Activated T-cell treated with anti-CD3 and anti-CD28 coated beads for 48 hours (primary cell): Measurements from ENCODE around the gene MS4A18.
"Not testable (repeated sequence)": the region's sequence is repeated elsewhere in the genome, so short reads cannot be mapped to it uniquely, and the experiment has no call there.

Source experiments
- DNase-seq: peaks from one replicate; pipeline ENCODE4 v3.0.0-alpha.2; 2020; ENCODE audit warnings: low read depth

The MS4A18 gene

DNA sequence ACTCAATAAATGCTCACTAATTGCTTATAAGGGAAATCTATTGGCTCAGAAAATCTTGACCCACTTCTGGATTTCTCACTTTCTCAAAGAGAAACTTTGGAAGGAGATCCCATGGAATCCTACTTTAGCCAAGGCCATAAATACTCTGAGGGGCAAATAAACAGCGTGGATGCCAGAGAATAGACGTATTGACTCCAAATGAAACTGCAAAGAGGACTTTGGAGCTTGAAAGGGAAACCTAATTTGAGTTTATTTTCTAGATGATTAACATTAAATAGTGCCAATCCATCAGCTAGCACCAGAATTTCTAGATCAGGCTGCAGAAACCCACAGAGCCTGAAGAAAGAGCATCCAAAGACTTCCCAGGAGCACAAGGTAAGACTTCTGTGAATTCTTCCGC, at the start of gene MS4A18:
MS4A18 (plus strand) TSS at position 301 of the 400 bp plus-strand sequence.
- no peak for DNase-seq

DNA sequence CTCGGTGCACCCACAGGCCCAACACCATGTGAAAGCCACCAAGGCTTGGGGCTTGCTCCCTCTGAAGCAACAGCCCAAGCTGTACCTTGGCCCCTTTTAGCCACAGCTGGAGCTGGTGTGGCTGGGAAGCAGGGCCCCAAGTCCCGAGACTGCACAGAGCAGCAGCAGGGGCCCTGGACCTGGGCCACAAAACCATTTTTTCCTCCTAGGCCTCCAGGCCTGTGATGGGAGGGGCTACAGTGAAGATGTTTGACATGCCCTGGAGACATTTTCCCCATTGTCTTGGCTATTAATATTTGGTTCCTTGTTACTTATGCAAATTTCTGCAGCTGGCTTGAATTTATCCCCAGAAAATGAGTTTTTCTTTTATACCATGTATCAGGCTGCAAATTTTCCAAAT, 46.3 kb upstream of the MS4A18 start:
- DNase-seq = not testable (repeated sequence)

DNA sequence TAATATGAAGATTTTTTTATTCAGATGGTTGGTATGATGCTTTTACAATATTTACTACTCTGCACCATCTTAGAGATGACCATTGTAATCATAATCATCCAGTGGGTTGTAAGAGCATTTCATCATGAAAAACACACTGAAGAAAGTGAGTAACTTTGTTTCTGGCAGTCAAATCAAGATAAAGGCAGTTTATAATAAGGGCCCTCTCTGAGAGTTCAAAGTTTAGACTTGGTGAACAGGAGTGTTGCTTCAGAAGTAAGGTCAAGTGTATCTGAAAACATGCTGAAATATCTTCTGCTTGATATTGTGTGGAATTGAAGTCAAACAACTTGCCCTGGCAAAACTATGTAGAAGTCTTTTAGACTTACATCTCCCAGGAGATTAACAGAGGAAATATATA, 44.6 kb upstream of the MS4A18 start:
- DNase-seq = no peak

DNA sequence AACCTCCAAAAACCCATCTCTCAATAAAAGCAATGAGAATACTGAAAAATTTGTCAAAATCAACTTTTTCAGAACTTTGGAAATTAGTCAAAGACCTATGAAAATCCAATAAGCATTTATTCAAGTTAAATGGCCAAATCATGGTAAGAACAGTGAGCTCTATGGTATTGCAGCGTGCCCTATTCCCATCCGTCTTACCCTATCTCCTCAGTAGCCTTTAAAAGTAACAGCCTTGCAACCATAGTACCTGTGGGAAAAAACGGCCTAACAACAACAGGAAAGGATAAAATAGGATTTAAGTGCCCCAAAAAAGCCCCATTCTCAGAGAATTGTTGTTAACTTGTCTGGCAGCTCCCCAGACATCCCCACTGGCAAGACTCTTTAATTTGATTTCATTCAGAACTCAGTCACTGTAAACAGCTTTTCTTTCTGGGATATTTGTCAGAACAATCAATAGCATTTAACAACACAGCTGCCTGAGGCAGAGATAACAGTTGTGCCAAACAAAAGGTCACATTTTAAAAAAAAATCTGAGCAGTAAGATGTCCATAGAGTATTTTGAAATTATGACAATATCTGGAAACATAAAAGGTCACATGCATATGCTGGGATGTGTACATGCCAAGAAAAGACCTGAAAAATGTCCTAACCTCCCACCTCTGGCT, 43.9 kb upstream of the MS4A18 start:
- DNase-seq = no peak

DNA sequence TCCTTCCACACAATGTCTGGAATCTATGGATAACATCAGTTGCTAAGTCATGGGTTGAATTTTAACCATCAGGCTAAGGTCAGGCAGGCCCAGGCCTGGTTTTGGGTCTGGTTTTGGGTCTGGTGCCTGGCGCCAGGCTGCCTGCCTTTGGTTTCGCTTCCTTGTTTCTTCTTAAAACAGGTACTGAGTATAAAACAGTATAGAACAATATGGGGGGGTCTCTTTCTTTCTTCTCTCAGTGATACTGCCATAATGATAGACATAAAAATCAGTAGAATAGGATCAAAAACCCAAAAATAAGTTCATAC, 40.0 kb upstream of the MS4A18 start:
- DNase-seq = not testable (repeated sequence)

DNA sequence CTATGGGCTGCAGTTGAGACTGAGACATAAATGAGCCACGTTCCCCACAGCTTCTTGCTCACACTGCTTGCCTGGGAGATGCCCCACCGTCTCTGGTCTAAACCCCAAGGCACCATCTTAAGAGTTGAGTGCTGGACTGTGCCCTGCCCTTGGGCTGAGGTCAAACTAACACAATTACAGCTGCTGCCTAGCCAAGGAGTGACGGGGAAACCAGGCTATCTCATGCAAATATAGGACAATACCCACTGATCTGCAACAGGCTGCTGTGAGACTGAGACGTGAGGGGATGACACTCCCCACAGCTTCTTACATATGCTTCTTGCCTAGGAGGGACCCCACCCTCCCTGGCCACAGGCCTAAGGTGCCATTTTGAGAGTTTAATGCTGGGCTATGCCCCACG, 32.9 kb upstream of the MS4A18 start:
- DNase-seq = no peak

DNA sequence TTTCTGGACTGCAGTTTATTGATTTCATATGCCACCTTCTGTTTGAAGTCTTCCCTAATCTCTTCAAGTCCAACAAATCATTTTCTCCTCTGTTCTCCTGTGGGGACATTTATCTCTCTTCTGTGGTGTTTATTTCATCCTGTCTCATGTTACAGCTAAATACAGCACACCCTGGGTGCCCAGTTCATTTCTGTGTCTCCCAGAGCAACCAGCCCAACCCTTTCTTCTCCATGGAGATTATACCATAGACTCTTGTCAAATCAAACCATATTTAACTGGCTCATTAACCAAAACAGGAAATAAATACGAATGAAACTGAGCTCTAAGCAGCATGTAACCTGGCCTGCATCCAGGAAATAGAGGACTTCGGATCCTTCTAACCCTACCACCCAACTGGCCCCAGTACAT, 25.2 kb upstream of the MS4A18 start, which contains the start of gene MS4A8:
MS4A8 (plus strand) TSS at position 329 of the 408 bp plus-strand sequence. CDS start 1,249 bp downstream, outside the sequence.
- no peak for DNase-seq

DNA sequence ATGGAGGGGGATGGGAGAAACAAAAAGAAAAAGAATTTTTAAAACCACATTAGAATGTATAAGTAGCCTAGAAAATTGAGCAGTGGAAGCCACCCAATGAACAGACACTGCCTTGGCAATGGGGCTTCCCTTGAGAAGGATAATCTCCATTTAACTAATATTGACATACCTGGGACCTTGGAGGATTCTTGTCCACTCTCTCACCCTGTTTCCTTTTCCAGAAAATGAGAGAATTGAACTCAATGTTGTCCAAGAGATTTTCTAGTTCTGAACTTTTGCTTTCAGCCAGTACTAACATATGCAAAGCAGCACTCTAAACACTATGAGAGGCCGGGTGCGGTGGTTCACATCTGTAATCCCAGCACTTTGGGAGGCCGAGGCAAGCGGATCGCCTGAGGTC, 24.6 kb upstream of the MS4A18 start:
- no peak for DNase-seq

DNA sequence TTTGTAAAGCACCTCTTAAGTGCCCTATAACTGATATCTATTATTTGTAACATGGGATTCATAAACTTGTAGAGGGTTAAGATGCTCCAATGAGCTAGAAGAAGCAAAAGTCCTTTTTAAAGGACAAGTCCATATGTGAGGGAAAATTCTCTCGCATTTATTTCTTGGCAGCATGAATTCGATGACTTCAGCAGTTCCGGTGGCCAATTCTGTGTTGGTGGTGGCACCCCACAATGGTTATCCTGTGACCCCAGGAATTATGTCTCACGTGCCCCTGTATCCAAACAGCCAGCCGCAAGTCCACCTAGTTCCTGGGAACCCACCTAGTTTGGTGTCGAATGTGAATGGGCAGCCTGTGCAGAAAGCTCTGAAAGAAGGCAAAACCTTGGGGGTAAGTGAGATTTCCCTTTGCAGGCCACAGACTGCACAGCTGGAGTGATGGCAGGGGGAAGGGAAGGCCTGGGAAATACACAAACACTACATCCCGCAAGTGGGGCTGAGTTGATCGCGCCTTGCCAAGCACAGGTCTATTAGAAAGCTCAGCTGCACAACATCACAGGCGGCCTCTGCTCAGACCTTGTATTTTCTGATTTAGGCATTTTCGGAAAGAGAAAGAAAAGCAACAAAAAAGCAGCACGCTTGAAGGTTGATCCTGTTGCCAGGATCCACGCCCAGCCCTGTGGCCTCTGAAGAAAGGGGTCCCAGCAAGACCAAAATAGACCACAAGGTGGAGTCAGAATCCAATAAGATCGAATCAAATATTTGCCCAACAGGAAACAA, 23.6 kb upstream of the MS4A18 start:
- DNase-seq = no peak

DNA sequence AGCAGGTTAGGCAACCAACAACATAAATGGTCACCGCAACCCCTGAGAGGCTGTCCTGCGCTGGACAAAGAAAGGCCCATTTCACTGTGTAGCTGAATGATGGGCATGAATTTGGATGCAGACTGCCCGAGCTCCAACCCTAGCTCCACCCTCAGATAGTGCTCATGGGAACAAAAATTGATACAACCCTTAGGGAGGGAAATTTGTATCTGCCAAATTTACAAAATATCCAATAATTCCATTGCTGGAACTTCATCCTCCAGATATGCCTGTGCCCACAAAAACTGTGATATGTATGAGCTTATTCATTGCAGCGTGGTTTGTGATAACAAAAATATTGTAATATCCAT, 23.1 kb upstream of the MS4A18 start:
- no peak for DNase-seq

DNA sequence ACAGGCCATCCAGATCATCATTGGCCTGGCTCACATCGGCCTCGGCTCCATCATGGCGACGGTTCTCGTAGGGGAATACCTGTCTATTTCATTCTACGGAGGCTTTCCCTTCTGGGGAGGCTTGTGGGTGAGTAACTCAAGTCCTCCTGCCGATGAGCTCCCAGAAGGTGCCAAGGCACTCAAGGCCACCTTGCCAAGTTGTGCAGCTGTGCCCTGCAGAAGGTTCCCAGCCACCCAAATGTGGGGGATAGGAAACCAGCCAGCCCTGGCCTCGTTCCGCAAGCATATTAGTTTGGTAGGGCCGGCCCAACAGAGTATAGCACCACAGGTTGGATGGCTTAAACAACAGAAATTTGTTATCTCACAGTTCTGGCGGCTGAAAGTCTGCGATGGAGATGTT, 21.1 kb upstream of the MS4A18 start:
- no peak for DNase-seq

DNA sequence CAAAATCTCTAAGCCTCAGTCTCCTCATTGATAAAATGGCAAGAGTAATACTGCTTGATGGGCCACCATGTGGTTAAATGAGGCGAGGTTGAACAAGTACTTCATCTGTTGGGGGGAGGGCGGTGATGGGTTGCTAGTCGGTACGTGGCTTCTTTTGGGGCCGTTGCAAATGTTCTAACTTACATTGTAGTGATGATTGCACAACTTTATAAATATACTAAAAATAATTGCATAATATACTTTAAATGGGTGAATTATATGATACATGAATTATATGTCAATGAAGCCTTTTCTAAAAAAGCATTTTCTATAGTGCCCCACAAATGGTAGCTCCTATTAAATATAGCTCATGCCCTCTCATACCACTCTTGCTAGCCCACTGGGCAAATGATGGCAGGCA, 18.6 kb upstream of the MS4A18 start:
- no peak for DNase-seq

DNA sequence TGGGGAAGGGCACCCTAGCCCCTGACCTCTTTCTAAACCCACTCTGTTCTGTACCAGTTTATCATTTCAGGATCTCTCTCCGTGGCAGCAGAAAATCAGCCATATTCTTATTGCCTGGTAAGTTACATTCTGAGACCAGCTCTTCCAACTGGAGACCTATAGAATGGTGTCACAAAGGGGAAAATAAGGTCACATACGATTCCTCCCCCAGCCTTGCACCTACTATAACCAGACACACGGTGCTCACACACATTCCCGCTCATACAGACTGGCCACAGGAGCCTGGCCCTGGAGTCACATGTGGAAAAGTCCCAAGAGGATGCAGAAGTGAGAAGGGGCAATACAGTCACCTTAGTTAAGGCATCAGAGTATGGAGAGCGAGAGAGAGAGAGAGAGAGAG, 17.6 kb upstream of the MS4A18 start:
- DNase-seq = no peak

DNA sequence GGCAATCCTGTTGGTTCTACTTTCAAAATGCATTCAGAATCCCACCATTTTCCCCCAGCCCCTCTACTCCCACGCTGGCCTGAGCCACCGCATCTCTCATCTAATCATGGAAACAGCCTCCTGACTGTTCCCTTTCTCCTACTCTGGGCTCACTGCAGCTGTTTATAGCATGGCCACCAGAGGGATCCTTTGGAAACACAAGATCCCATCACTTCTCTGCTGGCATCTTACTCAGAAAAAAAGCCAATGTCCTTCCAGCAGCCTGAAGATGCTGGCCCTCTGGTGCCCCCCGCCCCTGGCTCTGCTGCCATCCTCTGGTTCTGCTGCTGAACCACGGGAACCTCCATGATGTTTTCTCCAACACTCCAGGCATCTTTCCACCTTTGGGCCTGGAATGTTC, 14.0 kb upstream of the MS4A18 start:
- no peak for DNase-seq

DNA sequence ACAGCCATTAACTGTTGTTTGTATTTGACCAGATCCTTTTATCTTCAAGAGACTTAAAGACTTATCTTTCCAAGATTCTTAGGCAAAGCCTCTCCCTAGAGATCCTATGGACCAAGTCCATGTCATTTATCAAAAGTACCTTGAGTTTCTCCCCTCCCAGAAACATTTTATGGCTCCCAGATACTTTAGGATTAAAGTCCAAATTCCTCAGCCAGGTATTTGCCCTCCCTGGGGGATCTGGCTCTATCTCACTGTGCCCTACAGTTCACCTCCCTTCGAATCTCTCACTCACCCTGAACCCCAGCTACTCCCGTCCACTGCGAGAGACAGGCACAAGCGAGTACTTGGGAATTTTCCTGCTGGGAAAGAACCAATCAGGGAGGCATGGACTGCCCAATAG, 13.2 kb upstream of the MS4A18 start:
- DNase-seq = no peak

DNA sequence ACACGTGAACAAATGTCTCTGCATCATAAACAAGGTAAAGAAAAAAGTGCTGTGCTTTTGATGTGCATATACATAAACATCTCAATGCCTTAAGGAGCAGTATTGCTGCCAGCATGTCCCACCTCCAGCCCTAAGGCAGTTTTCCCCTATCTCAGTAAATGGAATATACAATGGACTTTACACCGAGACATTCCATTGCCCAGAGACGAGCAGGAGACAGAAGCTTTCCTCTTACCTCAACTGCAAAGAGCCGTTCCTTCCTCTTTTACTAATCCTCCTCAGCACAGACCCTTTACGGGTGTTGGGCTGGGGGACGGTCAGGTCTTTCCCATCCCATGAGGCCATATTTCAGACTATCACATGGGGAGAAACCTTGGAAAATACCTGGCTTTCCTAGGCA, 11.1 kb upstream of the MS4A18 start:
- DNase-seq = not testable (repeated sequence)

DNA sequence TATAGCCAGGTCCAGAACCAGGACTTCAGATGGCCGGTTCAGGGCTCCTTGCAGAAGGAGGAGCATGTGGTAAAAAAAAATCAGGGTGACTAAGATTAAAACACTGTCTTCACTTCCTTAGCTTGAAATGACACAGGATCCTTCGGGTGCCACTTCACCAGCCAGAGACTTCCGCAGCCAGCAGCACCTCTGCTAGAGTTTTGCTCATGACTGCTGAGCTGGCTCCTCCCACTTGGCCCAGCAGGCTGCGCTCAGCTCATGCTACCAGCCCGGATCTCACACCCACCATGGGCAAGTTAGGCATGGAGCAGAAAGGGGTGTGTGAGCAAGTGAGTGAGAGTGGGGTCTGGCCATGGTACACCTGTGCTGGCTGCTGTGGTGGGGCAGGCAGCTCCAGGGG, 6.6 kb upstream of the MS4A18 start:
- DNase-seq = no peak

DNA sequence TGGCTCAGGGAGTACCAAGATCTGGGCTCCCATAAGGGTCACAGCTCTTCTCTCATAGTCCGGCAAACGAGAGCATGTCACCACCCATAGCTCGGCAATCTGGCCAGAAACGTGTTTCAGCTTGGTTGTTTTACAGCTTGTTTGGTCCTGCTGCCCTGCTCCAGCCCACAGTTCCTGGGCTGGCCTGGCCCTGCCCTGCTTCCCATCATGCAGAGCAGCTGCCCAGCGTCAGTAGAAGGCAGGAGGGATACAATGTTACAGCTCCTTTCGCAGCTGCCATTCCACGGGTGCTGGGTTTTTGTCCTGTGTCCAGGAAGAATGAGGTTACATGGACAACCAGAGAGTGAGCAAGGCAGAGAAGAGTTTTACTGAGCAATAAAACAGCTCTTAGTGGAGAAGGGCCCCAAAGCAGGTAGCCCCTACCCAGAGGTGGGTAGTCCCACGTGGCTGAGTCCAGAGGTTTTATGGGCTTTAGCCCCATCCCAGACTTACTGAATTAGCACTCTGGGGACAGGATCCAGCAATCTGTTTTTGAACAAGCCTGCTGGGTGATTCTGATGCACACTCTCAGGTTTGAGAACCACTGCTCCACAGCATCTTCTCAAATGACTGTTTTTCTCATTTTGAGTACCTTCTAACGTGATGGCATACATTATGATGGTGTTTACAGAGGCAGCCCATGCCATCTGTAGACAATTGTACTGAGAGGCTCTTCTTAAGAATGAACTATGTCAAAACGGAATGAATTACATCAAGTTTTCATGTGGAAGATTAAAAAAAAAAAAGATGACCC, 5.8 kb upstream of the MS4A18 start:
- no peak for DNase-seq

DNA sequence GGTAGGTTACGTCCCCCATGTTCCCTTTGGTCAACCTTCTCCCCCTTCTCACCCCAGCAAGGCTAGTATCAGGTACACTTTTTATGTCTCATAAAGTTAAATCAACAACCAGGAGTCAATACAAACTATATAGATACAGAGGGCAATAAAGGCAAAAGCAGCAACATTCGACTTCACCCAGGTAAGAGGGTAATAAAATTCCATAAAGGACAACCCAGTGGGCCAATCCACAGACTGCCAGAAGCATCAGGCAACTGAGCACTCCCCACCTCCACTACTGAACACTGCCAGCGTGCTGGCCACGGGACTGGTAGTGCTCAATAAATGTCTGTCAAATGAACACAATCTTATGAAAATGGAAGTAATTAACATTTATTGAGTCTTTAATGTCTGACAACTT, 5.1 kb upstream of the MS4A18 start:
- DNase-seq = no peak

DNA sequence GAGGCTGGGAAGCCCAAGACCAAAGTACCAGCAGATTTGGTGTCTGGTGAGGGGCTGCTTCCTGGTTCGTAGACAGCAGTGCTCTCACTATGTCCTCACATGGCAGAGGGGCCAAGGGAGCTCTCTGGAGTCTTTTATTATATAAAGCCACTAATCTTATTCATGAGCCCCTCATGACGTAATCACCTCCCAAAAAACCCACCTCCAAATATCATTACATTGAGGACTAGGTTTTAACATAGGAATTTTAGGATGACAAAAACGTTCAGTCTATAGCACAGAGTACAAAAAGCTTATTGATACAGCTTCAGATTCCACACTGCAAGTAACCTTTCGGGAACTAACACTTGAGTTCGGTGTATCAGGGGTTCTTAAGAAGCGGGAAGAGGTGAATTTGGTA, 4.1 kb upstream of the MS4A18 start:
- no peak for DNase-seq

DNA sequence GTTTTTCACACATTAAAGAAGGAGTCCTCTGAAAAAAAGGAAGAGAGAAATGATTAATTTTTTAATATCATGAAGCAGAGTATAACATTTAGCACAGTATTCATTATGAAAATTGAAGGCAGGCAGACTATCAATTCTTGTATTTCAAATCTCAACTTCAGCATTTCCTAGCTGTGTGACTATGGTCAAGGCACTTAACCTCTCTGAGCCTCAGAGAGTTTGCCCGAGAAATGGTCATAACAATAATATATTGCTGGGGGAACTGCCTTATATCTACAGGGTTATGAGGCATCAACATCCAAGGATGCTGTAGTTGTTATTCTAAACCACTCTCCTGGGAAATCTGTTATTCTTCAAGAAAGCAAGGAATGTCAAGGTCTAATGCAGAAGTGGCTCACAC, 1.1 kb downstream of the MS4A18 start:
- no peak for DNase-seq

DNA sequence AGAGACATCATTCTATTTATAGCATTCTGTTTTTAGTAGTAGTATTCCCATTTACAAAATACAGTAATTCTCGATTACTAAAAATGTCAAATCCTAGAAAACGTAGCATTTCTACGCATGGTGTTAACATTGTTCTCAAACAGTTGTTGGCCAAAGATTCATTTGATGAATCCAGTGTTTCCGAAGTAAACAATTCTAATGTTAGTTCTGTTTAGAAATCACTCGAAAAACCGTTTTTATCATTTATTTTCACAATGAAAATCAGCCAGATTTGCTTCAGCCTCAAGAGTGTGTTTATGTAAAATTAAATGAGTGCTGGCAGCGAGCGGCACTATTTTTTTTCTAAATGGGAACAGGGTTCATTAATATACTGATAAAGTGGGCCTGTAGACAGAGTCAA, 7.1 kb downstream of the MS4A18 start:
- no peak for DNase-seq

DNA sequence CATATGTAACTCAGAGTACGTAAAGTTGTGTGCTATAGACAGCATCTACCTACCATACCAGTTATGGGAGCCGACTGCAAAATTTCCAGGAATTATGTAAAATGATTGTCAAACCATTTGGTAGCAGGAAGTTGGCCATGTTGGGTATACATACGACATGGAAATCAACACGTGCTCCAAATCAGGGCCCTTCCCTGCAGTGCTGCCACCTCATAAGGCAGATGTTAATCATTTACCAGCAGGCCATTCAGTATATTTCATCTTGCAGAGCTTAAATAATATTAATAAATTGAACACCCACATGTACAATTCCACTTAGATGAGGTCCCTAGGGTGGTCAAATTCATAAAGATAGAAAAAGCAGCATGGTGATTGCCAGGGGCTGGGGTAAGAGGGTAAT, 9.8 kb downstream of the MS4A18 start:
- no peak for DNase-seq
